ENCODE measurements around the gene GCK.
"Not testable (repeated sequence)": the region's sequence is repeated elsewhere in the genome, so short reads cannot be mapped to it uniquely, and the experiment has no call there.

Gene GCK

GRCh38 chr7:44177570-44178131, 11.6 kb downstream of the GCK start:
- no peak overlapping the region for H3K27ac ChIP-seq
- TF ChIP-seq CTCF (IDR thresholded peaks at IDR 0.05) (no peak), ZFX (IDR thresholded peaks at IDR 0.05; ENCODE audit: borderline replicate concordance) (no peak)

GRCh38 chr7:44176486-44176885, 12.8 kb downstream of the GCK start:
- TF ChIP-seq CTCF (IDR thresholded peaks at IDR 0.05) (no peak), ZFX (IDR thresholded peaks at IDR 0.05; ENCODE audit: borderline replicate concordance) (no peak)
- no peak overlapping the region for H3K27ac ChIP-seq

GRCh38 chr7:44175730-44176129, 13.5 kb downstream of the GCK start:
- H3K27ac ChIP-seq = no peak overlapping the region
- TF ChIP-seq CTCF (IDR thresholded peaks at IDR 0.05) = no peak
- TF ChIP-seq ZFX (IDR thresholded peaks at IDR 0.05; ENCODE audit: borderline replicate concordance) = no peak

- not testable (repeated sequence) for H3K27ac ChIP-seq
Observed at GRCh38 chr7:44174694-44174948, 14.6 kb downstream of the GCK start.

- H3K27ac ChIP-seq = no peak overlapping the region
- TF ChIP-seq CTCF (IDR thresholded peaks at IDR 0.05) (no peak), ZFX (IDR thresholded peaks at IDR 0.05; ENCODE audit: borderline replicate concordance) (no peak)
Observed at GRCh38 chr7:44173911-44174693, 15.1 kb downstream of the GCK start.

GRCh38 chr7:44172803-44173424, 16.3 kb downstream of the GCK start:
- TF ChIP-seq CTCF (IDR thresholded peaks at IDR 0.05) (no peak), ZFX (IDR thresholded peaks at IDR 0.05; ENCODE audit: borderline replicate concordance) (no peak)
- H3K27ac ChIP-seq = no peak overlapping the region

GRCh38 chr7:44172352-44172751, 16.9 kb downstream of the GCK start:
- no peak overlapping the region for H3K27ac ChIP-seq
- no peak for TF ChIP-seq ZFX (IDR thresholded peaks at IDR 0.05; ENCODE audit: borderline replicate concordance)
- no peak for TF ChIP-seq CTCF (IDR thresholded peaks at IDR 0.05)

GRCh38 chr7:44171901-44172300, 17.3 kb downstream of the GCK start:
- not testable (repeated sequence) for H3K27ac ChIP-seq

Data from 22Rv1 (cell line).